ENCODE results near the gene MRPS11.
"Not testable (repeated sequence)": the region's sequence is repeated elsewhere in the genome, so short reads cannot be mapped to it uniquely, and the experiment has no call there.

The MRPS11 gene

GRCh38 chr15:88467073-88467934 is at the start of gene MRPS11, which contains the start of gene MRPL46:
Gene MRPS11, plus strand, starts transcription at chr15:88467708. Its CDS starts 10 bp downstream, at chr15:88467718.
Gene MRPL46, minus strand, starts transcription at chr15:88467388. Its CDS starts 11 bp downstream, at chr15:88467377.
- peak; percentile 90 for DNase-seq

- no peak for DNase-seq
These were observed 47.7 kb upstream of the MRPS11 start for GRCh38 chr15:88419830-88420229.

- no peak for DNase-seq
These were observed 44.2 kb upstream of the MRPS11 start for GRCh38 chr15:88423331-88423730.

GRCh38 chr15:88426304-88426703 is 41.2 kb upstream of the MRPS11 start:
- no peak for DNase-seq

GRCh38 chr15:88428053-88428452 is 39.5 kb upstream of the MRPS11 start:
- DNase-seq, result no peak

GRCh38 chr15:88428805-88429605 is 38.5 kb upstream of the MRPS11 start:
- DNase-seq, result no peak

- no peak for DNase-seq
These were observed 37.5 kb upstream of the MRPS11 start for GRCh38 chr15:88430051-88430450.

GRCh38 chr15:88431441-88431840 is 36.1 kb upstream of the MRPS11 start:
- no peak for DNase-seq

GRCh38 chr15:88433046-88433685 is 34.3 kb upstream of the MRPS11 start:
- no peak for DNase-seq

GRCh38 chr15:88434106-88434505 is 33.4 kb upstream of the MRPS11 start:
- not testable (repeated sequence) for DNase-seq

GRCh38 chr15:88438181-88438580 is 29.3 kb upstream of the MRPS11 start:
- DNase-seq, result no peak

- no peak for DNase-seq
These were observed 27.5 kb upstream of the MRPS11 start for GRCh38 chr15:88440021-88440420.

- no peak for DNase-seq
These were observed 26.3 kb upstream of the MRPS11 start for GRCh38 chr15:88441076-88441730.

- no peak for DNase-seq
These were observed 20.3 kb upstream of the MRPS11 start for GRCh38 chr15:88447206-88447605.

- DNase-seq, result no peak
These were observed 19.8 kb upstream of the MRPS11 start for GRCh38 chr15:88447741-88448140.

GRCh38 chr15:88448991-88449461 is 18.5 kb upstream of the MRPS11 start:
- no peak for DNase-seq

GRCh38 chr15:88449581-88449980 is 17.9 kb upstream of the MRPS11 start:
- DNase-seq, result no peak

- DNase-seq, result peak; percentile 54
These were observed 17.2 kb upstream of the MRPS11 start for GRCh38 chr15:88450125-88450798.

- DNase-seq, result no peak
These were observed 13.9 kb upstream of the MRPS11 start for GRCh38 chr15:88453651-88454050.

GRCh38 chr15:88454236-88454635 is 13.3 kb upstream of the MRPS11 start:
- no peak for DNase-seq

- peak; percentile 29 for DNase-seq
These were observed 12.4 kb upstream of the MRPS11 start for GRCh38 chr15:88454867-88455810.

Data from activated CD4-positive, alpha-beta T cell treated with anti-CD3 and anti-CD28 coated beads, Interleukin-2, amount 50 U/mL, for 1 hour (primary cell).